Measurements from ENCODE around the gene HS3ST6. TPM values are rescaled to one million over a fixed set of nuclear protein-coding genes. Genes with fewer than 3 reads are reported as not detected.
A peak's percentile ranks its signal among the peaks of the same experiment; 100 is the strongest.
"Not testable (repeated sequence)": the region's sequence is repeated elsewhere in the genome, so short reads cannot be mapped to it uniquely, and the experiment has no call there.

Gene HS3ST6
- total RNA-seq: not detected
- long read RNA-seq: 0 reads

GRCh38 chr16:1918351-1919326 lies at the start of gene HS3ST6:
Gene HS3ST6, minus strand, starts transcription at chr16:1918415. Its CDS starts 92 bp downstream, at chr16:1918323.
- intact Hi-C loops (cut with micrococcal nuclease): no loop called here
- ATAC-seq (no peak), DNase-seq (no peak)

GRCh38 chr16:1966460-1966859 lies 48.2 kb upstream of the HS3ST6 start, which contains the start of gene RNF151:
Gene RNF151, plus strand, starts transcription at chr16:1966856. Its CDS starts 26 bp downstream, at chr16:1966882.
- no peak for ATAC-seq
- intact Hi-C loops (cut with micrococcal nuclease): no loop called here
- DNase-seq: no peak

- DNase-seq (no peak), ATAC-seq (no peak)
- intact Hi-C loops (cut with micrococcal nuclease): no loop called here
Measured at GRCh38 chr16:1965396-1966001, 47.3 kb upstream of the HS3ST6 start.

DNA sequence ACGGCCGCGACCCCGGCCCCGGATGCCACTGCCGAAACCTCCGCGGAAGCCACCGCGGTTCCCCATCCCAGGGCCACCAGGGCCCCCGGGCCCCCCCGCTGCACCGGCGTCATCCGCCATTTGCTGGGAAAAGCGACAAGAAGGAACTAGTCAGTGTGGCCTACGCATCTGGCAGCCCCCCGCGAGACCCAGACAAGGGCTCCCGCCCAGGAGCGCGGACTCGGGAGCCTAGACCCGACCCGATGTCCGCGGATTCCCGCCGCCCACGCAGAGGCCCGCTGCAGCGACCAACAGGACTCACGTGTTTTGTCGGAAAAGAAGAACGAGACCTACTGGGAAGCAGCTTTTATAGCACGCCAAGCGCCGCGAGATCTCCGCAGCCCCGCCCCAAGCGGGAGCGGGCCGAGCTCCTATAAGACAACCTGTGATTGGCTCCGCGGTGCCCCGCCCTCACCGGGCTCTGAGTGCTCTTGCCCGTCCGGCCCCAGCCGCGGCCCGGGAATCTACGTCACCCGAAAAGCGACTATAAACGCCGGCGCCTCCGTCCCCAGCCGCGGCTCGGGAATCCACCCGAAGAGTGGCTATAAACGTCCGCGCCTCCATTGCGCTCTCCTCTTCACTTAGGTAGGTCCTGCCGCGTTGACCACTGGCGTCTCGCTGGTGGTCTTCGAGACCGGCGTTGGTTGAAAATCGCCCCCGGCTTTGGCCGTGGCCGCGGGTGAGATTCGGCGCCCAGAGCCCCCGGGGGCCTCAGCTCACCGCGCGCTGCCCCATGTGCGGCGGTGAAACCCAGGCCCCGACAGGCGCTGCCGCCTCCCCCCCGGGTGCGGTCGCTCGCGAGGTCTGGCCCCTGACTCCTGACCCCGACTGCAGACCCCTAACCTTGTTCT lies 46.5 kb upstream of the HS3ST6 start, which contains the start of gene RPS2:
TSS of gene RPS2 (minus strand) at position 321 of the 890 bp plus-strand sequence. CDS start at position 120, 201 bp downstream.
- intact Hi-C loops (cut with micrococcal nuclease): no loop called here
- ATAC-seq (peak; percentile 97), DNase-seq (peak; percentile 100)

DNA sequence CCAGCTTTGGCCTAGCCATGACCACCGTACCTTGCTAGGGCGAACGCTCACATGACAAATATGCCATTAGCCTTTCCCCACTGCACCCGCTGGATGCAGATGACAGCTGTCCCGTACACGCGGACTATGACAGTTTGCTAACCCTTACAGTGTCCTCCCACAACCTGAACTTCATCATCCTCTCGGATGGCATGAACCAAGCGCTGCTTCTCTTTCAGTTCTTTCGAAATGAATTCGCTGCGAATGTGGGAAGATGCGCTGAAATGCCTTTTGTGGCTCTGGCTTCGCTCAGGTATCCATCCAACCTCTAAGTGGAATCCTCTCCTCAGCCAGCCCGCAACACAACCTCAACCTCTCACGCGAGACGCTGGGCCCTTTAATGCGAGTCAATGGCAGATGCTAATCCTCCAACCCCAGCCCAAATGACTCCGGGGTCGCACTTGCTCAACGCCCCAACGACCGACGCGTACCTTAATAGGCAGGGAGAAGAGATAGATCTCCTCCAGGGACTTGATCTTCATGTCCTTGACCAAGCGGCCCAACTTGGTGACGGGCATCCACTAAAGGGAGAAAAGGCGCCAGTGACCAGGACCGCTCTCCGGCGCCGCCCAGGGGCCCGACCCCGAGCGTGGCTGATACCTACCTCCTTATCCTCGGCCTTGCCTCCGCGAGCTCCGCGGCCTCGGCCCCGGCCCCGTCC lies 45.7 kb upstream of the HS3ST6 start:
- DNase-seq: no peak
- intact Hi-C loops (cut with micrococcal nuclease): no loop called here
- ATAC-seq: peak; percentile 9

DNA sequence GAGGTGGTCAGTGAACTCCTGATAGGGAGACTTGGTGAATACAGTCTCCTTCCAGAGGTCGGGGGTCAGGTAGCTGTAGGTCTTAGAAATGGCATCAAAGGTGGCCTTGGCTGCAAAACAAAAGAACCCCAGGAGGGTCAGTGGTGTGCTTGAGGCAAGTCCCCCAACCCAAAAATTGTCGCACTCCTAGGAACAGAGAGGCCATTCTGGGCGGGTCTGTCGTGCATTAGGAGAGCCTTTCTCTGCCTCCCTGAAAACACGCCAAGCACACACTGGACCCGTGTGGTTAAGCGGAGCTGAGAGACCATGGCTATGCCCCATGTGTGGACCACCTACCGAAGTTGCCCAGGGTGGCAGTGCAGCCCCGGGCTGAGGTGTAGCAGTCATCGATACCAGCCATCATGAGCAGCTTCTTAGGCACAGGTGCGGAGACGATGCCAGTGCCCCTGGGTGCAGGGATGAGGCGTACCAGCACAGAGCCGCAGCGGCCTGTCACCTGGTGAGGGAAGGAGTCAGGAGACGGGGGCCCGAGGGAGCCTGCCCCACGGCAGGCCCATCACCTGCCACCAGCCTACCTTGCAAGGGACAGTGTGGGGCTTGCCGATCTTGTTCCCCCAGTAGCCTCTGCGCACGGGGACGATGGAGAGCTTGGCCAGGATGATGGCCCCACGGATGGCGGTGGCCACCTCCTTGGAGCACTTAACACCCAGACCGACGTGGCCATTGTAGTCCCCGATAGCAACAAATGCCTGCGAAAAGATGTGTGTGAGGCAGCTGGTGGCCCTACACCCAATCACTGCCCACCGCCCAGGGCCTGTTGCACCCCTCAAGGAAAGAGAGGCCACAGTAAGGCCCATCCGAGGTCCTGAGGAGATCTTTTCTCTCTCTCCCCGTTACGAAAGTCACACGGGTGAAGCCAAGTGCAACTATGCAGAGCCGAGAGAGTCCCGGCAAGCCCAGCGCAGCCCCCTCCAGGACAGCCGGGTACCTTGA lies 44.2 kb upstream of the HS3ST6 start:
- ATAC-seq; intact Hi-C loops (cut with micrococcal nuclease); DNase-seq: not testable (repeated sequence)

DNA sequence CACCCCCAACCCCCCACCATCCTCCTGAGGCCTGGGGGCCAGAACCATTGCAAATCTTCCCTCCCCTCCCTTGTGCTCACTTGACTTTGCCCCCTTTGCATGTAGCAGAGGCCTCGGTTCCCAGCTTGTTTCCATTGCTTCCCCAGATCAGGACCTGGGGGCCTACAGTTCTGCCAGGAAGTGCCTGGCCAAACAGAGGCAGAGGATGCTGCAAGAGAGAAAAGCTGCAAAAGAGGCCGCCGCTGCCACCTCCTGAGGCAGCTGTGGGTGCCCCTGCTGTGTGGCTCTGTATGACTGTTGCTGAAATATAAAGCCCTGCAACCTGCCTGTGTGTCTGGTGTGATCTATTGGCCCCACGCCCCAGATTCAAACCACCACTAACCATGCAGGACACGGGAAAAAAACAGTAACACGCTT lies 43.4 kb upstream of the HS3ST6 start:
- DNase-seq: no peak
- intact Hi-C loops (cut with micrococcal nuclease): no loop called here
- no peak for ATAC-seq

DNA sequence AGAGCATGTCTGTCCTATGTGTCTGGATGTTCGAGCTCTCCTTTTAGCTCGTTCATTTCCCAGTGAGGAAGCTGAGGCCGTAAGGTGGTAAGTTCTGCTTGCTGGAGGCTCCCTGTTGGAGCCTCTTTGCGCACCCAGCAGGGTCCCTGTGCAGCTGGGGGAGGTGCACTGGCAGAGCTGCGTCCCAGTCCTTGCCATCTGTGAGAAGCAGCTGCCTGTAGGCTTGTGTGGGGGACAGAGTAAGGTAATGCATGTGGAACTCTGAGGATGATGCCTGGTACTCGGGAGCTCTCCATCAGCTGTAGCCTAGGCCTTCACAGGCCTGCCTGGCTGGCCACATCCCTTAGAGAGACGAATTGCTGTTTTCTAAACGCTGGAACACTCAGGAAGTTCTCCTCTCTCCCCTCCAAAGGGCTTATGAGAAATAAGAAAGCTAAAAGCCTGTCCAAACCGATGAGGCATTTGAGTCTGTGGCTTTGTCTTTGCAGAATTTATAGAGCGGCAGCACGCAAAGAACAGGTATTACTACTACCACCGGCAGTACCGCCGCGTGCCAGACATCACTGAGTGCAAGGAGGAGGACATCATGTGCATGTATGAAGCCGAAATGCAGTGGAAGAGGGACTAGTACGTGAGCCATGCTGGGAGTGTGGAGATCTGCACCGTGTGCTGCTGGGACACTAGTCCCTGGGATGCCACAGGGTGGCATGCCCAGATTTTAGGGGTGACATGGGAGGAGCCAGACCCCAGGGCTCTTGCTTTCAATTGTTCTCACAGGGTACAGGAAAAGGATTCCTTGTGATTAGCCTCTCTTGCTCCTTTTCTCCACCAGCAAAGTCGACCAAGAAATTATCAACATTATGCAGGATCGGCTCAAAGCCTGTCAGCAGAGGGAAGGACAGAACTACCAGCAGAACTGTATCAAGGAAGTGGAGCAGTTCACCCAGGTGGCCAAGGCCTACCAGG lies 42.7 kb upstream of the HS3ST6 start:
- intact Hi-C loops (cut with micrococcal nuclease): no loop called here
- DNase-seq (no peak), ATAC-seq (no peak)

- ATAC-seq (peak; percentile 90), DNase-seq (peak; percentile 98)
- intact Hi-C loops (cut with micrococcal nuclease): no loop called here
Measured at GRCh38 chr16:1959269-1960039, 41.2 kb upstream of the HS3ST6 start, which contains the start of gene NDUFB10. Gene NDUFB10, plus strand, starts transcription at chr16:1959538. Its CDS starts 87 bp downstream, at chr16:1959625.

- no peak for DNase-seq
- intact Hi-C loops (cut with micrococcal nuclease): no loop called here
- peak; percentile 0 for ATAC-seq
Measured at GRCh38 chr16:1958715-1959268, 40.6 kb upstream of the HS3ST6 start.

DNA sequence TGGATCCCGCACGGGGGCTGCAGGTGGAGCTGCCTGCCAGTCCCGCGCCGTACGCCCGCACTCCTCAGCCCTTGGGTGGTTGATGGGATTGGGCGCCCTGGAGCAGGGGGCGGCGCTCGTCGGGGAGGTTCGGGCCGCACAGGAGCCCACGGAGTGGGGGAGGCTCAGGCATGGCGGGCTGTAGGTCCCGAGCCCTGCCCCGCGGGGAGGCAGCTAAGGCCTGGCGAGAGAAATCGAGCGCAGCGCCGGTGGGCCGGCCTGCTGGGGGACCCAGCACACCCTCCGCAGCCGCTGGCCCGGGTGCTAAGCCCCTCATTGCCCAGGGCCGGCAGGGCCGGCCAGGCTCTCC lies 39.9 kb upstream of the HS3ST6 start:
- DNase-seq; ATAC-seq; intact Hi-C loops (cut with micrococcal nuclease): not testable (repeated sequence)

GRCh38 chr16:1957434-1958142 lies 39.4 kb upstream of the HS3ST6 start:
- ATAC-seq; intact Hi-C loops (cut with micrococcal nuclease); DNase-seq: not testable (repeated sequence)

DNA sequence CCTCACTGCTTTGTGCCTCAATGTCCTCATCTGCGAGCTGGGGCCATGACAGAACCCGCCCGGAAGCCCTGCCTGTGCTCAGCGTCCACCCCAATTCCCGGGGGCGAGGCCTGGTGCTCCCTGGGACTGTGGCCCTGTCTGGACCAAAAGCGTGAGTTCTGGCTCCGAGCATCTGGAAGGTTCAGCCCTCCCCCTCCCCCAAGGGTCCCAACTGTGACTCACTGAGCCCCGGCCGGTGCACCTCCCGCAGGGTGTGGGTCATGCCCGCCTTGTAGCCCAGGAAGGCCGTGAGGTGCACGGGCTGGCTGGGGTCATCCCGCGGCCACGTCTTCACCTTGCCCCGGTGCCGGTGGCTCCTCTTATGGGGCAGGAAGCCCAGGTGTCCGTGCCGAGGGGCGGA lies 35.5 kb upstream of the HS3ST6 start:
- peak; percentile 23 for ATAC-seq
- intact Hi-C loops (cut with micrococcal nuclease): no loop called here

DNA sequence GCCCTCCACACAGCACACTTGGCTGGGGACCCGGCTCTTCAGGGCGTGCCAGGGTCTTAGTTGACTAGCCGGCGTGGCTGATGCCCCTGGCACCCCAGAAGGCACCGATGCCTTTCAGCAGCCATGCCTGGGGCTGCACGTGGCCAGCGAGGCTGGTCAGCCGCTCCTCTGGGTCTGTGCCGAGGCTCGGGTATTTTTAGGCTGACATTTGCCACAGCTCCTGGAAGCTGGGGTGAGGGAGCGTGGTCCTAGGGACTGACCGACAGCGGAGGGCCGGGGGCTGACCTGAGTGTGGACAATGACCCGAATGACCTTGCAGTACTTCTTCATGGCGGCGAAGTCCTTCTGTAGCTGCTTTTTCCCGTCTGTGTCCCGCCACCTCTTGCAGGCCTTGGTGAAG lies 32.3 kb upstream of the HS3ST6 start:
- intact Hi-C loops (cut with micrococcal nuclease): no loop called here

More for the DNA sequence above, 35.5 kb upstream of the HS3ST6 start:
- DNase-seq: no peak

More for the DNA sequence above, 32.3 kb upstream of the HS3ST6 start:
- DNase-seq (peak; percentile 81), ATAC-seq (peak; percentile 63)
